Hepatocyte (in vitro differentiated cells): ENCODE data around the gene MAPKAP1. TPM values are rescaled to one million over a fixed set of nuclear protein-coding genes. Genes with fewer than 3 reads are reported as not detected.

ENCODE experiments used
- DNase-seq: peaks from one replicate; pipeline ENCODE4 v3.0.0-alpha.2; 2016; ENCODE audit warnings: low spot score
- H2AFZ ChIP-seq: fragments of 200-600 bp; sonication (generic); 2 replicates; pipeline ENCODE4 v1.6.0; 2016; ENCODE audit warnings: antibody characterized with exemption, mild to moderate bottlenecking
- H3K27ac ChIP-seq: fragments of 200-600 bp; sonication (generic); 2 replicates; pipeline ENCODE4 v1.5.1; 2016; ENCODE audit warnings: mild to moderate bottlenecking
- H3K27me3 ChIP-seq: fragments of 200-600 bp; sonication (generic); 2 replicates; pipeline ENCODE4 v1.6.1; 2016
- H3K36me3 ChIP-seq: fragments of 200-600 bp; sonication (generic); replicated peaks from 2 replicates; pipeline ENCODE4 v1.5.1; 2016; ENCODE audit warnings: low read depth; ENCODE audit not compliant: insufficient read depth
- H3K4me1 ChIP-seq: fragments of 200-600 bp; sonication (generic); 2 replicates; pipeline ENCODE4 v1.5.1; 2016; ENCODE audit warnings: mild to moderate bottlenecking, moderate library complexity; ENCODE audit not compliant: insufficient read depth
- H3K4me2 ChIP-seq: fragments of 200-600 bp; sonication (generic); 2 replicates; pipeline ENCODE4 v1.6.0; 2016
- H3K4me3 ChIP-seq: fragments of 200-600 bp; sonication (generic); 2 replicates; pipeline ENCODE4 v1.5.1; 2016; ENCODE audit warnings: mild to moderate bottlenecking
- H3K79me2 ChIP-seq: fragments of 200-600 bp; sonication (generic); 2 replicates; pipeline ENCODE4 v1.6.0; 2017; ENCODE audit warnings: mild to moderate bottlenecking
- H3K9me2 ChIP-seq: fragments of 200-600 bp; sonication (generic); replicated peaks from 2 replicates; pipeline ENCODE4 v1.6.0; 2017; ENCODE audit warnings: mild to moderate bottlenecking; ENCODE audit not compliant: insufficient read depth
- H3K9me3 ChIP-seq: fragments of 200-600 bp; sonication (generic); 2 replicates; pipeline ENCODE4 v1.5.1; 2016; ENCODE audit warnings: low read depth, mild to moderate bottlenecking
- H4K20me1 ChIP-seq: fragments of 200-600 bp; sonication (generic); 2 replicates; pipeline ENCODE4 v1.6.0; 2016; ENCODE audit warnings: mild to moderate bottlenecking; ENCODE audit not compliant: insufficient read depth, poor library complexity, severe bottlenecking
- EZH2 ChIP-seq: fragments of 200-600 bp; sonication (generic); IDR thresholded peaks from 2 replicates; pipeline ENCODE4 v1.6.1; 2016; ENCODE audit warnings: antibody characterized with exemption, mild to moderate bottlenecking, borderline replicate concordance
- EZH2phosphoT487 ChIP-seq: fragments of 200-600 bp; sonication (generic); IDR thresholded peaks from one replicate; pipeline ENCODE4 v1.6.1; 2018; ENCODE audit warnings: antibody characterized with exemption, mild to moderate bottlenecking, low read depth, moderate library complexity; ENCODE audit not compliant: unreplicated experiment, severe bottlenecking
- WGBS: methylation state at CpG from one replicate; pipeline ENCODE4 v1.1.6; 2016; ENCODE audit warnings: low lambda C conversion rate; ENCODE audit errors: missing lambda C conversion rate; 5-methylcytosine and 5-hydroxymethylcytosine counted together
- polyA plus RNA-seq: library from polyadenylated mRNA; unstranded; fragments of >200 nt; fragmentation: Nextera tagmentation; extraction: Ambion mirVana; gene quantifications from 2 replicates; pipeline ENCODE4 v1.2.1, GENCODE V29; 2016
- total RNA-seq: library from RNA; depleted of rRNA; stranded (reverse); fragments of >200 nt; gene quantifications from 2 replicates; pipeline ENCODE4 v1.2.3, GENCODE V29; 2014
- TF ChIP-seq, protein P1 (sequence below): fragments of 200-600 bp; sonication (generic); IDR thresholded peaks from 2 replicates; pipeline ENCODE4 v1.5.1; 2016; ENCODE audit warnings: antibody characterized with exemption, mild to moderate bottlenecking; ENCODE audit not compliant: poor library complexity

MAPKAP1 gene
- total and polyA plus RNA-seq, 2 experiments from 2014 or later = 74.5 to 79.4 TPM

DNA sequence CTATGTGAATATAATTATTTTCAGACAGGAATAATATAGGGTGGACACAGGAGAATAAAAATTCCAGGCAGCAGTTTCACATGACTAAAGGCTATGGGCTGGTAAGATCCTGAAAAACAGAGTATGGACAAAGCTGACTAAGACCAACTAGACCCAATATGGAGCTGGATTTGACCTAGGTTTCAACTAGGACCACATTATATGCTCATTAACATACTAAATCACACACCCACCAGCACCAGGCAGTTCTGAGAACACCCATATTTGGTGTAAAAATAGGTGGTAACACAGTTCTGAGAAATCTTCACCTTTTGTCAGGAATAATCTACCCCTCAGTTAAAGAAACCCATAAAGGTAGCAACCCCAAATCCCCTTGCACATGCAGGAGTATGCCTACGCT is 64.7 kb downstream of the MAPKAP1 start:
- WGBS = 100% methylated on average over 1 of the region's 1 CpG
- no peaks in the 10 kb centered on the region for H3K9me2 ChIP-seq

DNA sequence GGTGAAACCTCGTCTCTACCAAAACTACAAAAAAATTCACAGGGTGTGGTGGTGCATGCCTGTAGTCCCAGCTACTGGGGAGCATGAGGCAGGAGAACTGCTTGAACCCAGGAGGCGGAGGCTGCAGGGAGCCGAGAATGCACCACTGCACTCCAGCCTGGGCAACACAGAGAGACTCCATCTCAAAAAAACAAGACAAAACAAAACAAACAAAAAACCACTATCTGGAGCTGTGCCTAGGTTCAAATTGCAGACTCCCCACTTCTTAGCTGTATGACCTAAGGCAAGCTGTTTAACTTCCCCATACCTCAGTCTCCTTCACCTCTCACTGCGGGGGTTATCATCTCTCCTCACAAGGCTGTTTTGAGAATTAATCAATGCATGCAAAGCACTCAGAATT is 68.0 kb downstream of the MAPKAP1 start:
- Histone ChIP-seq H3K9me3 (no peaks in the 10 kb centered on the region), H2AFZ (no peak overlapping the region), H3K79me2 (peaks cover 49% of the 10 kb centered on the region), H3K4me3 (no peak overlapping the region), H3K27me3 (no peaks in the 10 kb centered on the region), H3K27ac (no peak overlapping the region), H4K20me1 (no peaks in the 10 kb centered on the region), H3K4me2 (no peak overlapping the region), H3K36me3 (no peaks in the 10 kb centered on the region), H3K4me1 (peaks cover 4% of the 10 kb centered on the region), H3K9me2 (no peaks in the 10 kb centered on the region)
- DNase-seq = no peak
- WGBS = 93% methylated on average over 4 of the region's 4 CpGs
- no peak for TF ChIP-seq EZH2phosphoT487
- TF ChIP-seq, protein P1, sequence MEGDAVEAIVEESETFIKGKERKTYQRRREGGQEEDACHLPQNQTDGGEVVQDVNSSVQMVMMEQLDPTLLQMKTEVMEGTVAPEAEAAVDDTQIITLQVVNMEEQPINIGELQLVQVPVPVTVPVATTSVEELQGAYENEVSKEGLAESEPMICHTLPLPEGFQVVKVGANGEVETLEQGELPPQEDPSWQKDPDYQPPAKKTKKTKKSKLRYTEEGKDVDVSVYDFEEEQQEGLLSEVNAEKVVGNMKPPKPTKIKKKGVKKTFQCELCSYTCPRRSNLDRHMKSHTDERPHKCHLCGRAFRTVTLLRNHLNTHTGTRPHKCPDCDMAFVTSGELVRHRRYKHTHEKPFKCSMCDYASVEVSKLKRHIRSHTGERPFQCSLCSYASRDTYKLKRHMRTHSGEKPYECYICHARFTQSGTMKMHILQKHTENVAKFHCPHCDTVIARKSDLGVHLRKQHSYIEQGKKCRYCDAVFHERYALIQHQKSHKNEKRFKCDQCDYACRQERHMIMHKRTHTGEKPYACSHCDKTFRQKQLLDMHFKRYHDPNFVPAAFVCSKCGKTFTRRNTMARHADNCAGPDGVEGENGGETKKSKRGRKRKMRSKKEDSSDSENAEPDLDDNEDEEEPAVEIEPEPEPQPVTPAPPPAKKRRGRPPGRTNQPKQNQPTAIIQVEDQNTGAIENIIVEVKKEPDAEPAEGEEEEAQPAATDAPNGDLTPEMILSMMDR = no peak
- TF ChIP-seq EZH2 = no peak

More for the DNA sequence above, 64.7 kb downstream of the MAPKAP1 start:
- Histone ChIP-seq H3K27me3 (no peaks in the 10 kb centered on the region), H3K9me3 (no peaks in the 10 kb centered on the region), H3K79me2 (peaks cover 30% of the 10 kb centered on the region), H2AFZ (no peak overlapping the region), H4K20me1 (no peaks in the 10 kb centered on the region), H3K4me1 (peaks cover 4% of the 10 kb centered on the region), H3K4me3 (no peak overlapping the region), H3K27ac (no peak overlapping the region), H3K4me2 (no peak overlapping the region), H3K36me3 (no peaks in the 10 kb centered on the region)
- TF ChIP-seq EZH2phosphoT487 = no peak
- TF ChIP-seq EZH2 = no peak
- TF ChIP-seq, protein P1 = no peak
- DNase-seq = no peak

DNA sequence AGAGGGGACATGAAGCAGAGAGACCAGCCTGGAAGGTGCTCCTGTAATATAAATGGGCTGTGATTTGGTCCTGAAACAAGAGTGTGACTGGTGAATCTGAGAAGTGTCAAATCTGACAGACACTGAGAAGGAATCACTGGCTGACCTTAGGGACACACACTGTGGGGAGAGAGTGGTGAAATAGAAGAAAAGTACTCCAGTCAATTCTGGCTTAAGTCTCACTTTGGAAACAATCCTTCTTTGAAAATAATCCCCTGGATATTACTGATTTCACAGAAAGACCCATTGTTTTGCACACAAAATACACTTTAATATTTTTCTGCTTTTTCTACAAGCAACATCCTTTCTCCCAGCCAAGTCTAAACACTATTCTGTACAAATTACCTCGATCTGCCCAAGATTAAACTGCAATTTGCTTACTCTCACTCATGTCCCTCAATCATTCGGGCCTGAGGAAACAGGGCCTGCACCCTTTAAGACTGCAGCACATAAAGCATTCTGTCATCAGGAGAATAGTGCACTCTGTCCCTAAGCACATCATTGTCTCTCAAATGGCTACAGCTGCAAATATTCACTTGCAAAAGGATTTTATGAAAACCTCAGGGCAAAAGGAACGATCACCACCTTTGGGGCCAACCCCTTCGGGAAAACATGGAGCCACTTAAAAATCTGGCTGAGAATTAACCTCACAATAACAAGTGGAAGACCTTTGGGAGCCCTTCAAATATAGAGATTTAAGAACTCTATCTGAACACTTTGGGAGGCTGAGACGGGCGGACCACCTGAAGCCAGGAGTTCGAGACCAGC is 68.6 kb downstream of the MAPKAP1 start:
- no peaks in the 10 kb centered on the region for H3K36me3 ChIP-seq
- no peaks in the 10 kb centered on the region for H3K9me3 ChIP-seq
- 89% methylated on average over 7 of the region's 7 CpGs for WGBS
- H3K4me3 ChIP-seq = no peak overlapping the region
- no peaks in the 10 kb centered on the region for H4K20me1 ChIP-seq
- H3K27me3 ChIP-seq = no peaks in the 10 kb centered on the region
- no peak overlapping the region for H3K4me2 ChIP-seq
- H3K79me2 ChIP-seq = peaks cover 46% of the 10 kb centered on the region
- H3K4me1 ChIP-seq = peaks cover 10% of the 10 kb centered on the region
- H3K27ac ChIP-seq = no peak overlapping the region
- DNase-seq = no peak
- H3K9me2 ChIP-seq = no peaks in the 10 kb centered on the region
- H2AFZ ChIP-seq = no peak overlapping the region
- no peak for TF ChIP-seq EZH2phosphoT487
- TF ChIP-seq, protein P1 = no peak
- TF ChIP-seq EZH2 = no peak
